GM12873 (cell line): Measurements from ENCODE around the gene ZSWIM5.

ENCODE experiments used
- CTCF ChIP-seq: IDR thresholded peaks from 2 replicates; pipeline ENCODE4 v1.5.1; 2012; ENCODE audit warnings: low read depth, mild to moderate bottlenecking, moderate library complexity, low read length, control low read depth; ENCODE audit not compliant: insufficient read depth; ENCODE audit errors: missing control alignments

Gene ZSWIM5

DNA sequence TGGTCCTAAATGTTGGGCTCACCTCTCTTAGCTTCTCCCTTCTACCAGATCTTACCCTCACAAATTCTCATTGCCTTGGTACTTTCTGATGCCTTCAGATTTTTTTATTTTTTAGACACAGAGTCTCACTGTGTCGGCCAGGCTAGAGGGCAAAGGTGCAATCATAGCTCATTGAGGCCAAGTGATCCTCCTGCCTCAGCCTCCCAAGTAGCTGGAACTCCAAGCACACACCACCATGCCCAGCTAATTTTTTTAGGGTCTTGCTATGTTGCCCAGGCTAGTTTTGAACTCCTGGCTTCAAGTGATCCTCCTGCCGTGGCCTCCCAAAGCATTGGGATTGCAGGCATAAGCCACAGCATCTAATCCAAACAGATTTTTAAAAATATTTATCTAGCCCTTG, 69.4 kb downstream of the ZSWIM5 start:
- TF ChIP-seq CTCF: no peak

DNA sequence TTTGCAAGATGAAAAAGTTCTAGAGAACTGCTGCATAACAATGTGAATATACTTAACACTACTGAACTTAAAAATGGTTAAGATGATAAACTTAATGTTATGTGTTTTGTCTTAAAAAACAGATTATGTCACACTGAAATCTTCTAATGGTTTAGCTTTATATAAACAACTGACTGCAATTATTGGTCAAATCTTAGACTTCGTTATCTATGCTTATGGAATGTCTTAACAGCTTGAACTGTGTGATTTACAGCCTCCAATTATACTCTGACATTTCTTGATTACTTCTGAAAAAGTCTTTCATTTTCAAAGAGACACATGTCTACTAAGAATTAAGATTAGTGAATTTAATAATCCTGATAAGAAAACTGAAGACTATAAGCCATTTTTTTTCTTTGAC, 71.1 kb downstream of the ZSWIM5 start:
- no peak for TF ChIP-seq CTCF

DNA sequence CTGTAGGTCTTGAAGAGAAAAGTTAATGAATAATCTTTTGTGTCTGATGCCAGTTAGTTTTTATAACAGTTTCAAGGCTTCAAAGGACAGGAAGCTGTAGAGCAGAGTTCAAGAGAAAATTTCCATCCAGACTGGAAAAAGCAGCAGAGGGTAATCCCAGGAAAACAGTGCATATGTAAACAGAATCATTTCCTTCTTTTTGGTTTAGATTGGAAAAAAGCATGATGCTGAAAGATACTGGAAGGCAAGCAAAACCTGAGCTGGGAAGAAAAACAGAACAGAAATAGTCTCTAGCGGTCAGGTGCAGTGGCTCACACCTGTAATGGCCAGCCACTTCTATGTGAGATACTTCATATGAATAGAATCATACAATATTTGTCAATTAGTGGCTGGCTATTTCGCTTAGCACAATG, 71.9 kb downstream of the ZSWIM5 start:
- no peak for TF ChIP-seq CTCF

GRCh38 chr1:45123358-45123757, 83.0 kb downstream of the ZSWIM5 start:
- no peak for TF ChIP-seq CTCF

GRCh38 chr1:45122724-45123123, 83.7 kb downstream of the ZSWIM5 start:
- no peak for TF ChIP-seq CTCF

DNA sequence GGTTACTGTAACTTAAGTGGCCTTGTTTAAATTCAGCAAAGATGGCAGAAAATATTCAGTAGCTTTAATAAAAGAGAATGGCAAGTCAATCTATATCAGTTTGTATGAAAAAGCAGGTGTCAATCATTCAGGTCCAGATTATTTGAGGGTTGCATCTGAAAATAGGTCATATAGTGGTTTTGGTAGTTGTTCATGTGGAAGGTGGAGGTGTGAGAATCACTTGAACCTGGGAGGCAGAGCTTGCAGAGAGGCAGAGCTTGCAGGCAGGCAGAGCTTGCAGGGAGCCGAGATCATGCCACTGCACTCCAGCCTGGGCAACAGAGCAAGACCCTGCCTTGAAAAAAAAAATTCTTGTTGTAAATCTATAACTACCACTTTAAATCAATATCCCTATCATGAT, 88.6 kb downstream of the ZSWIM5 start:
- TF ChIP-seq CTCF: no peak

GRCh38 chr1:45116820-45117219, 89.6 kb downstream of the ZSWIM5 start:
- no peak for TF ChIP-seq CTCF
